ENCODE data around the gene DEFB124.
"Not testable (repeated sequence)": the region's sequence is repeated elsewhere in the genome, so short reads cannot be mapped to it uniquely, and the experiment has no call there.

DEFB124 gene

DNA sequence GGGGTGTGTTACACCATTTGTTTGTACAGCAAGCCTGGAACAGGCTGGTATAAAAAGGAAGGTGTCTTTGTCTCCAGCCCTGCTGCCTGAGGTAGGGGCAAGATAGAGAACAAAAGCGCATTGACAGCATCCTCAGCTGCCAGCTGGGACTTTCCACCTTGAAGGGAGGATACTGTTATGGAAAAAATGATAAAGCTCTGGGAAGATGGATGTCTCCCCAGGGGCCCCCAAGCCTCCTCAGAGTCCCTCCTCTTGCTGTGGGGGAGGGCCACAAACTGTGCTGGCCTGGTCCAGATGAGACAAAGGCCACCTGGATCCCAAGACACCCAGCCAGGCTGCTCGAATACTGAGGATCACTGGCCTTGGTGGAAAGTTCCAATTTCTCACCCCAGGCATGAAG, 13.2 kb upstream of the DEFB124 start:
- DNase-seq (ENCODE audit: low spot score) = no peak

DNA sequence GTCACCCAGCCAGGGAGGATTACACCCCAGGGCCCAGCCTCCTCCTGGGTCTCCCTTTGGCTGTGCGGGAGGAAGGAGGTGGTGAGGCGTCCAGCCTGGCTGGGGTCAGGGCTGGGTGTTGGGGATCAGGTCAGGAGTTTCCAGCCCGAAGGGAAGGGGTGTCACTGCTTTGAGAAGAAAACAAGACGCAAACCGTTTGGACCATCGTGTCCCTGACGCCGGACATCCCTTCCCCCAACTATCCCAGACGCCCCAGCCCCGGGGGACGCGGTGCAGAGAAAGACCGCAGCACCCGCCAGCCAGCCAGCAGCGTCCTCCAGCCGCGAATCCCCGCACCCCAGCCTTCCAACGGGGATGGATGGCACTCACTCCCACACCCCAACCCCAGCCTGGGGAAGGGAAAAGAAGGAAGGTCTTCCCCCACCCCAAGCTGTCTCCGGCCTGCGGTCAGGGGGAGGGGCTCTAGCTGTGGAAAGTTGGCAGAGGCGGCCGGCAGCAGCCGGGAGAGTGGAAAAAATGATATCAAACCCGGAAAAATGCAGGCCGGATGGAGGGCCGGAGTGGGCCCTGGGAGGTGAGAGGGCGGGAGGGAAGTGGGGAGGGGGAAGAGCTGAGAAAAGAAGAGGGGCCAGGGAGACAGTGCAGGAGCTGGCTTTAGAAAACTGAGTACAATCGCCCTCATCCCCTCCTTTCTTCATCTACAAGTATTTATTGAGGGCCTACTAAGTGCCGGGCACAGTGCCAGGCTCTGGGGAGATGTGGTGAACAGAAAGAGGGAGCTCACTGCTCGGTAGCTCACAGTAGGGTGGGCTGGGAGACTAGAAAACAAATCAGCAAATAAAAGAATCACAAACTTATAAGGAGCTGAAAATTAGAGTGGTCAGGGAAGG, 10.8 kb upstream of the DEFB124 start:
- DNase-seq (ENCODE audit: low spot score) = peak; percentile 90

DNA sequence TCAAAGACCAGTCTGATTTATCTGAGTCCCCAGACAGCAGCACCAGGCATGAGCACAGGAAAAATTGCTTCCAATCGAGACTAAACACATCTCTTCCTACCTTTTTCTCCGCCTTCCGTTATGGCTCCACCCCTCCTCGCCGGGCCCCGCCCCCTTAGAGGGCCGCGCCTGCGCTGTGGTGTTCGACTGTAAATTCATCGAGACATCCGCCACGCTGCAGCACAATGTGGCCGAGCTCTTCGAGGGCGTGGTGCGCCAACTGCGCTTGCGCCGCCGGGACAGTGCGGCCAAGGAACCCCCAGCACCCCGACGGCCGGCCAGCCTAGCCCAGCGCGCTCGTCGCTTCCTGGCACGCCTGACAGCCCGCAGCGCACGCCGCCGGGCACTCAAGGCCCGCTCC, 9.1 kb upstream of the DEFB124 start:
- DNase-seq (ENCODE audit: low spot score) = peak; percentile 75

DNA sequence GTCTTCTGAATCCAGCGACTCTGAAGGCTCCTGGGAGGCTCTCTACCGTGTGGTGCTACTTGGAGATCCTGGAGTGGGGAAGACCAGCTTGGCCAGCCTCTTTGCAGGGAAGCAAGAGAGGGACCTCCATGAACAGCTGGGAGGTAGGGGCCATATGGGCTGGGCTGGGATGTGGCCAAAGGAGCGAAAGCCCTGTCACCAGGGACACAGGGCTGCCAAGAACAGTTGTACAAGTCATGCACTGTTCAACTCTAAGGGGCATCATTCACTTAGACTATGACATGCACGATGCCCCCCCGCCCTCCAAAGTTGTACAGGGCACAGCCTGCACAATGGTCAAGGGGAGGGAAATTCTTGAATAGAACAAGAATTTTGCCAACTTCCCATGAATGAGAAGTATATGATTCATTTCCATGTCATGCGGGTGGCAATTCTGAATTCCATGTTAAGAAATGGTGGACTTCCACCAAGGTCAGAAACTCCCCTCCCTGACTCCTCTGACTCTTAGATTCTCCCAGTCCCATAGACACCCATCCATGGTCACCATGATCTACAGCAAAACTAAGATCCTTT, 1.8 kb upstream of the DEFB124 start:
- DNase-seq (ENCODE audit: low spot score) = no peak

DNA sequence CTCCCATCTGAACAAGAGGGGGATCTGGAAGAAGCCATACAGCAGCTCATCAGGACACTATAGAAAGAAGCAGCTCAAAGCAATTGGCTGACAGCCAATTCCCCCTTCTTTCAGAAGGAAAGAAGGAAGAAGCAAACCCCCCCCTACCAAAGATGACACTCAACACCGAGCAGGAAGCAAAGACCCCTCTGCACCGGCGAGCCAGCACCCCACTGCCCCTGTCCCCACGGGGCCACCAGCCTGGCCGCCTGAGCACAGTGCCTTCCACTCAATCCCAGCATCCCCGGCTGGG, 1.3 kb upstream of the DEFB124 start:
- no peak for DNase-seq (ENCODE audit: low spot score)

DNA sequence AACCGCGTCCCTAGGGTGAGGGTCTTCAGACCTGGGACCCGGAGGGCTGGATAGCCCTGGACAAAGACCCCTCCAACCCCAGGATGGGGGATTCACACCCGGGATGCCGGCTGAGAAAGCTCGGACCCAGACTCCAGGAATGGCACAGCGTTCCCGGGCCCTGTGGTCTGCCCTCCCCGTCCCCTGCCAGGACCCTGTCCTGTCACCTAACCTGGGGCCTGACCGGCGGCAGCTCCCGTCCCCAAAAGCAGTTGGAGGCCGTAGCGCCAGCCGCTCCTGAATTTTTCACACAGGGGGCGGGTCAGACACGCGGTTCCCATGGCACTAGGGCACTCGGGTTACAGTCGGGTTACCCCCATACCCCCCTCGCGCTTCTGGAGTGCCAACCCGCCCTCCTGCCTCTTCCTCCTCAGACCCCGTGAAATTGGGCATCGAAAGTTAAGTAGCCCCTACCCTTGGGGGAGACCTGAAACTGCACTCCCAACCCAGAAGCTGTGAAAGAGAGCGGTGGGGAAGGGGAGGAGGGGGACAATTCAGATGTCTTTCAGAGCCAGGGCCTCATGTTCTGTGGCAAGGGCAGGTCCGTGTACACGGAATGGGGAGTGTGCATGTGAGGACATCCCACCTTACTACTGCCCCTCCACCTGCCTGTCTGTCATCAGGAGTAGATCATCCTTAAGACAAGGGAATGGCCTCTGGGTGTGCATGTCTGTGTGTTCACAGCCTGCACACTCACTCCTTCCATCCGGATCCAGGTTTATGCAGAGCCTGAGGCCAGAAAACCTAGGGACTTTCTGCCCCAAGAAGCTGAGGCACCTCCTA, 756 bp upstream of the DEFB124 start:
- no peak for DNase-seq (ENCODE audit: low spot score)

DNA sequence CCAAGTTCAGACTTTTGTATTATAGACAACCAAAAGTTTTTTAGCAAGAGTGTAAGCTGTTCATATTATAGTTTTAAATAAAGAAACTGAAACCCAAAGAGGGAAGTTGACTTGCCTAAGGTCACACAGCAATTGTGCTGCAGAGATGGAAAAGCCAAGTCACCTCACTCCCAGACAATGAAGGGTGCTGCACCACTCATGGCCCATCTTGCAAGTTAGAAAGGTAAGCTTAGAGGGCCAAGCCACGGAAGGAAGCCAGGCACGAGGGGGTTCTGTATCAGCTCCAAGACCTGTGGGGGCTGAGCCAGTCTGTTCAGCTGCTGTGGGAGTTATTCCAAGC, 860 bp downstream of the DEFB124 start:
- DNase-seq (ENCODE audit: low spot score) = peak; percentile 34

DNA sequence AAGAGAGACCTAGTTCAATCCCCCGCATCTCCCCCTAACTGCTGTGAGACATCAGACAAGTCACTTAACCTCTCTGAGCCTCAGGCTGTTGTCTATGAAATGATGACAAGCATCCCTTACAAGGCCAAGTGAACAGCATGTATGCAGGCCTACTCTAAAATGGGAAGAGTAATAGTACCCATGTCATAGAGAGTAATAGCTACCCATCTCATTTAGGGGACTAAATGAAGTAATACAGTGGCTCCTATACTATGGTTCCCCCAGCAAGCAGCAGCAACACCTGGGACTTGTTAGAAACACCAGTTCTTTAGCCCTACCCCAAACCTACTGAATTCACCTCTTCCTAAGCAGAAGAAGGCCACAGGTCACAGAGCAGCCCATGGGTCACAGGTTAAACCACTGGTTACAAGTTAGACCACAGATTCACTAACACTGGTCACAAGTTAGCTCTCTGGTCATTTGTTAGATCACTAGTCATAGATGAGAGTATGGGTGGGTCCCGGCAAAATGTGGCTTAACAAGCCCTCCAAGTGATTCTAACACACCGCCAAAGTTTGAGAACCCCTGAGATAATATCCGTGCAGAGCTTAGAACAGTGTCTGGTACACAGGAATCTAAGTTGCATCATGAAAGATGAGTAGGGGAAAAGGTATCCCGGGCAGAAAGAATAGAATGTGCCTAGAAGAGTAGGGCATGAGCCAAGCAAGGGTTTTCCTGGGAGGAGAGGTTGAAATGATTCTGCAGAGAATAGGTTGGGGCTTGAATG, 1.4 kb downstream of the DEFB124 start:
- DNase-seq (ENCODE audit: low spot score) = peak; percentile 30

DNA sequence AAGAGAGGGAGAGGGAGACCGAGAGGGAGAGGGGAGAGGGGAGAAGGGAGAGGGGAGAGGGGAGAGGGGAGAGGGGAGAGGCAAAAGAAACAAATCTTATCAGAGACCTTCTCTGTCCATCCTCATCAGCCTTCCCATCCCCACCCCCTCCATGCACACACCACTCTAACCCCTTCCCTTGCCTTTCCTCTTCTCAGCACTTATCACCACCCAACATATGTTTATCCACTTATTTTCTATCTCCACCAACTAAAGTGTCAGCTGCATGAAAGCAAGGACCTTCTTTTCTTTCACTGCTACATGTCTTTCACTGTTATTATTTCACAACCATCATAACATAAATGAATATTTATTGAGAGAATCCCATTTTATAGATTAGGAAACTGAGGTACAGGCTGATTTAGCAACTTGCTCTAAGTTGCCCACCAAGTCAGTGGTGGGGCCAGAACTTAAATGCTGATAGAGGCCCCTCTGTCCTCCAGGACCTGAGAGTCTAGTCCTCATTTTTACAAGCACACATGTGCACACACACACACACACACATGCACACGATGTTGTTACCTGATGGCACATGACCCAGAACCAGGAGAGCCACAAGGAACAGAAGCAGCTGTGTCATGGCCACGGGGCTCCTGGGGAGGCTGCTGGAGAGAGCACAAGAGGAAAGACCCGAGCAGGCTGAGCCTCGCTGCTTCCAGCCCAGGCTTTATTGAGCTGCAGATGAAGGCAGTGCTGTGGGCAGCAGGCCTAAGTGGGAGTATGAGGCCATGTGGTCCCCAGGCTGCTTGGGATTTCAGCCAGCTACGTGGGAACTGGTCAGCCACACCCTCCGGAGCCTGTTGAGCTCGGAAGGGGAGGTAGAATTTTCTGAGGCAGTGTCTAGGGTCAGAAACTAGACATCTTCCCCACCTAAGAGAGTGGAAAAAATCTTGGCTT, 2.3 kb downstream of the DEFB124 start:
- DNase-seq (ENCODE audit: low spot score) = peak; percentile 64

DNA sequence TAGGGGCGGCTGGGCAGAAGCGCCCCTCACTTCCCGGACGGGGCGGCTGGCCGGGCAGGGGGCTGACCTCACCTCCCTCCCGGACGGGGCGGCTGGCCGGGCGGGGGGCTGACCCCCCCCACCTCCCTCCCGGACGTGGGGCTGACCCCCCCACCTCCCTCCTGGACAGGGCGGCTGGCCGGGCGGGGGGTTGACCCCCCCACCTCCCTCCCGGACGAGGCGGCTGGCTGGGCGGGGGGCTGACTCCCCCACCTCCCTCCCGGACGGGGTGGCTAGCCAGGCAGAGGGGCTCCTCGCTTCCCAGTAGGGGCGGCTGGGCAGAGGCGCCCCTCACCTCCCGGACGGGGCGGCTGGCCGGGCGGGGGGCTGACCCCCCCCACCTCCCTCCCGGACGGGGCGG, 4.0 kb downstream of the DEFB124 start:
- DNase-seq (ENCODE audit: low spot score) = not testable (repeated sequence)

DNA sequence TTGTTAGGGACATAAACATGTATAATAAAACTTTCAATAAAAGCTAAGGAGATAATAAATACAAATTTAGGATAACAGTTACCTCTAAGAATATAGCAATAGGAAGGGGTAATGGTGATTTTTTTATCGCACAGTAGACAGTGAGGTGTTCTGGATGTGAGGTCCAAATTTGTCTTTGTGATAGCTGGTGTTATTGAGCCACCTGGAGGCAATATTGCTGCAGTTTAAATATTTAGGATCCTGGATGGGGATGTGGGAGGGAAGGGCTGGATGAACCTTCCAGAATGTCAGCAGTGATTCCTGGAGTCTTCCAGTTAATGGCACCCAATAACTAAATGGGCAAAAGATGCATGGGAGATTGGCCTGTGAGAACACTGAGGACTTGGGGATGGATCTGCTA, 20.6 kb downstream of the DEFB124 start:
- no peak for DNase-seq (ENCODE audit: low spot score)

DNA sequence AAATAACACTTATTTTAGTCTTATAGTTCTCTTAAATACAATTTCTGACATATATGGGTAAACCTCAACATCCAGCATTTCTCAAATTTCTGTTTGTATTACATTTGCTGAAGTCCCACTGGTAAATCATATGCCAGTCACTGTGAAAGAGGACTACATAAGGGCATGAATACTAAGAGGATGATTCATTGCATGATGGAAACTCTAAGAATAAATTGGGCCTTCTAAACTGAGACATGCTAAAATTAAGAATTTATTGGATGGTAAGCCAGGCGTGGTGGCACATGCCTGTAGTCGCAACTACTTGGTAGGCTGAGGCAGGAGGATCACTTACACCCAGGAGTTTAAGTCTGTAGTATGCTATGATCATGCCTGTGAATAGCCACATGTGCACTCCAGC, 22.4 kb downstream of the DEFB124 start:
- no peak for DNase-seq (ENCODE audit: low spot score)

DNA sequence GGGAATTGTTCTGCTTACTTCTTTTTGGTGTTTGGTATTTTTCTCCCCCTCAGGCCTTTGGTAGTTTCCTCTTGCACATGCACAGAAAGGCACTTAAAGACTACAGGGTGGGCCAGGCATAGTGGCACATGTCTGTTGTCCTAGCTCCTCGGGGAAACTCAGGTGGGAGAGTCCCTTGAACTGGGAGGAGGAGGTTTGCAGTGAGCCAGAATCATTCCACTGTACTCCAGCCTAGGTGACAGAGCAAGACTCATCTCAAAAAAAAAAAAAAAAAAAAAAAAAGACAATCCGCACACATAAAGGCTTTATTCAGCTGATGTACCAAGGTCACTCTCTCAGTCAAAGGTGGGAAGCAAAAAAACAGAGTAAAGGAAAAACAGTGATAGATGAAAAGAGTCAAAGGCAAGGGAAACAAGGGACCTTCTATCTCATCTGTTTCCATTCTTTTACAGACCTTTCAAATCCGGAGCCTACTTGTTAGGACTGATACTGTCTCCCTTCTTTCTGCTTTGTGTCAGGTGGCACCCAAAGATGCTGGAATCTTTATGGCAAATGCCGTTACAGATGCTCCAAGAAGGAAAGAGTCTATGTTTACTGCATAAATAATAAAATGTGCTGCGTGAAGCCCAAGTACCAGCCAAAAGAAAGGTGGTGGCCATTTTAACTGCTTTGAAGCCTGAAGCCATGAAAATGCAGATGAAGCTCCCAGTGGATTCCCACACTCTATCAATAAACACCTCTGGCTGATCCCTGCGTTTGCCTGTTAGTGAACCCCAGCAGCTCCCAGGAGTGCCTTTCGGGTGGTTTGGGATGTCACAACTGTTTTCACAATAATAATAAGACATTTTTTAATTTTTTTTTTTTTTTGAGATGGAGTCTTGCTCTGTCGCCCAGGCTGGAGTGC, 25.2 kb downstream of the DEFB124 start:
- no peak for DNase-seq (ENCODE audit: low spot score)

DNA sequence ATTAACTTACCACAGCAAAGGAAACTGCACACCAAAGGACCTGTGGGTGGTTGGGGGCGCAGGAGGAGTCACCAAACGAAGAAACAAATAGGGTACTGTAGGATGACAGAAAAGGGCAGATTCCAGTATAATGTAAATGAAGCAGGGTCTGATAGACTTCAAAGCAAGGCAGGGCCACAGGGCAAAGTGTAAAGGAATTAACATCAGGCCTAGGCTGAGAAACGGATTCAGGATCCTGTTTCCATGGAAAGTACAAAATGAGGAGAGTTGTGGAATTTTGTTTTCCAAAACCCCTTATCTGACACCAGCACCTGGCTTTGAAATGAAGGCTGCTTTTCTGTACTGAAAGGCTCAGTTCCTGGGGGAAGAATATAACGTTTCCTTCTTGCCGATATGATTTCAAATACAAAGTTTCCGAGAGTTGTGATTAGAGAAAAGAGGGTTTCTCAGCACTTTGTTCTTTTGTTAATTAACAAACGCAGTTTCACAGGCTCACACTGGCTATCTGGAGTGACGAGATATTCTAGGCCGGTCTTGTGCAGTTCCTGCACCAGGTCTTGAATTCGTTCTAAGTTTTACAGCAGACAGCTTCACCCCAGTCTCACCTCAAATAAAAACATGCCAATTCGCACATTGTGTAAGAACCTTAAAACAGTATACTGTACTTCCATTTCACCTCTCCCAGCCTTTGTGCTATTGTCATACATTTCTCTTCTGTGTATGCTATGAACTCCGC, 28.7 kb downstream of the DEFB124 start:
- DNase-seq (ENCODE audit: low spot score) = no peak

DNA sequence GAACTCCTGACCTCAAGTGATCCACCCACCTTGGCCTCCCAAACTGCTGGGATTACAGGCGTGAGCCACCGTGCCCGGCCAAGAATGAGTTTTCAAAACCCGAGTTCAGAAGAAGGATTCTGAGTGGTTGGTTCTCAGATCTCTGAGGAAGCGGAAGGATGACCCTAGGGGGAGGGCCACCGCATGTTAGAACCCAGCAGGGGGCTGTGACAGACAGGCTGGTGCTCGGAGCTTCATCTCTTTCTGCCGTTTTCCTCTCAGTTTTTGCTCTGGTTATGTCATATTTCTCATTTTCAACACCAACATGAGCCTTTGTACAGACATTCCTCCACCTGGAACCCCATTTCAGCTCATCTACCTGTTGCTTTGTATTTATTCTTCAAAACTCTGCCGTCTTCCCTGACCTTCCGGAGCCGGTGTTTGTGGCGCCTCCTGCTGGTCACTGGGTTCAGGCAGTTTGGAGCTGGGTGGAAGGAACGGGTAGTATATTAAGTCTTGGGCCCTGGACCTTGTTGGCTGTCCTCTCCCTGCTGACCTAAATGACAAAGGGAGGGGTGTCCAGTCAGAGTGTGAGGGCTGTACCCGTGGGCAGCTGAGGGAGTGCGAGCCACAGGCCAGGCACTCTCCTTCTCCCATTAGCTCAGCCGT, 34.8 kb downstream of the DEFB124 start, which contains the start of gene DEFB123:
Gene DEFB123, plus strand, starts transcription at position 621 of the 648 bp plus-strand sequence. CDS start 67 bp downstream, outside the sequence.
- no peak for DNase-seq (ENCODE audit: low spot score)

DNA sequence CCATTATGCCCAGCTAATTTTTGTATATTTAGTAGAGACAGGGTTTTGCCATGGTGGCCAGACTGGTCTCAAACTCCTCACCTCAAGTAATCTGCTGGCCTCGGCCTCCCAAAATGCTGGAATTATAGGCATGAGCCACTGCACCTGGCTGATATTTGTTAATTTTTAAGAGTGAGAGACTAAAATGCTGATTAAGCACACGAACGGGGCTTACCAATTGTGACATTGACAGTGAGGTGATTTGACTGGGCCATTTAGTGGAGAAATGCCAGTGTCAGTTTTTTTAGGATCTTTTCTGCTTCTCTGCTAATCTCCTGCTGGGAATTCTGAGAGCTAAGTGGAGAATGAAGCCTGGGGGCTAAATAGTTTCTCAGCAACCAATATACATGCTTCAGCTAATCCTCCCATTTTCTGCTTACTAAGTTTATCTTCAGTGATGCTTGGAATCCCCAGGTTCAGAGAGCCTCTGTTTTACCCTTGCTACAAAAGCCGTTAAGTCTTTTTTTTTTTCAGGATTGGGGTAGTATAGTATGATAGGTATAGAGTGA, 44.3 kb downstream of the DEFB124 start:
- DNase-seq (ENCODE audit: low spot score) = no peak

DNA sequence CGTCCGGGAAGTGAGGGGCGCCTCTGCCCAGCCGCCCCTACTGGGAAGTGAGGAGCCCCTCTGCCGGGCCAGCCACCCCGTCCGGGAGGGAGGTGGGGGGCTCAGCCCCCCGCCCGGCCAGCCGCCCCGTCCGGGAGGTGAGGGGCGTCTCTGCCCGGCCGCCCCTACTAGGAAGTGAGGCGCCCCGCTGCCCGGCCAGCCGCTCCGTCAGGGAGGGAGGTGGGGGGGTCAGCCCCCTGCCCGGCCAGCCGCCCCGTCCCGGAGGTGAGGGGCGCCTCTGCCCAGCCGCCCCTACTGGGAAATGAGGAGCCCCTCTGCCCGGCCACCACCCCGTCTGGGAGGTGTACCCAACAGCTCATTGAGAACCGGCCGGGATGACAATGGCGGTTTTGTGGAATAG, 47.4 kb downstream of the DEFB124 start:
- DNase-seq (ENCODE audit: low spot score) = not testable (repeated sequence)

DNA sequence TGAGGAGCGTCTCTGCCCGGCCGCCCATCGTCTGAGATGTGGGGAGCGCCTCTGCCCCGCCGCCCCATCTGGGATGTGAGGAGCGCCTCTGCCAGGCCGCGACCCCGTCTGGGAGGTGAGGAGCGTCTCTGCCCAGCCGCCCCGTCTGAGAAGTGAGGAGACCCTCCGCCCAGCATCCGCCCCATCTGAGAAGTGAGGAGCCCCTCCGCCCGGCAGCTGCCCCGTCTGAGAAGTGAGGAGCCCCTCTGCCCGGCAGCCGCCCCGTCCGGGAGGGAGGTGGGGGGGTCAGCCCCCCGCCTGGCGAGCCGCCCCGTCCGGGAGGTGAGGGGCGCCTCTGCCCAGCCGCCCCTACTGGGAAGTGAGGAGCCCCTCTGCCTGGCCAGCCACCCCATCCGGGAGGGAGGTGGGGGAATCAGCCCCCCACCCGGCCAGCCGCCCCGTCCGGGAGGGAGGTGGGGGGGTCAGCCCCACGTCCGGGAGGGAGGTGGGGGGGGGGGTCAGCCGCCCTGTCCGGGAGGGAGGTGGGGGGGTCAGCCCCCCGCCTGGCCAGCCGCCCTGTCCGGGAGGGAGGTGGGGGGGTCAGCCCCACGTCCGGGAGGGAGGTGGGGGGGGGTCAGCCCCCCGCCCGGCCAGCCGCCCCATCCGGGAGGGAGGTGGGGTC, 47.9 kb downstream of the DEFB124 start:
- not testable (repeated sequence) for DNase-seq (ENCODE audit: low spot score)

All from left forelimb (tissue), 1 donor.